ENCODE measurements around the gene EXOC3L1.

DNA sequence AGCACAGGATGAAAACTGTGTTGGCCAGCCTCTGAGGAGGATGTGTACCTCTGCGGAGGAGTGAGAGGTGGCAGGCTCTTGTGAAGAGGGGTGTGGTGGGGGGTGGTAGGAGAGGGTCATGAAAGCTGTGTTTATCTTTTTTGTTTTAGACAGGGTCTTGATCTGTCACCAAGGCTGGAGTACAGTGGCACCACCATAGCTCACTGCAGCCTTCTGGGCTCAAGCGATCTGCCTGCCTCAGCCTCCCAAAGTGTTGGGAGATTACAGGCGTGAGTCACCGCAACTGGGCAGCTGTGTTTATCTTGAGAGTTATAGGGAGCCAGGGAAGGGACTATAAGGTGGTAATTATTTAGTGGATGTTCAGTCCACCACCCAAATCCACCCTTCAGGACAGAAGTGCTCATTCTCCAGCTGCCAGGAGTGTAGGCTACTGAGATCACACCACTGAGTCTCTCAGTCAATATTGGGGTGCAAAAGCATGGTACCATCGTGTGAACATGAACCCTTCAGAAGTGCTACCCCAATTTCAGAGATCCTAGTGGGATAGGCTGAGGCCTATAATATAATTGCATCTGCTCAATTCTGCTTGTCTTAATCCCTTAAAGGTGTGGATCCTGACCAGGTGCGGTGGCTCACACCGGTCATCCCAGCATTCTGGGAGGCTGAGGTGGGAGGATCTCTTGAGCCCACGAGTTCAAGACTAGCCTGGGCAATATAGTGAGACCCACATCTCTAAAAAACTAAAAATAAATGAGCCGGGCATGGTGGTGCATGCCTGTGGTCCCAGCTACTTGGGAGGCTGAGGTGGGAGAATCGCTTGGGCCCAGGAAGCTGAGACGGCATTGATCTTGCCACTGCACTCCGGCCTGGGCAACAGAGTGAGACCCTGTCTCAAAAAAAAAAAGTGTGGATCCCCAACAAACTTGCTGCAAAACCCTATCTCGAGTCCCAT is 788 bp upstream of the EXOC3L1 start:
- TF ChIP-seq CTCF (conservative IDR thresholded peaks at IDR 0.05; ENCODE audit: low read depth, low read length) = no peak
- TF ChIP-seq USF2 (IDR thresholded peaks at IDR 0.05; ENCODE audit: low read depth, low read length) = no peak
- TF ChIP-seq RAD21 (IDR thresholded peaks at IDR 0.05; ENCODE audit: low read length) = no peak
- no peak for TF ChIP-seq CEBPB (IDR thresholded peaks at IDR 0.05; ENCODE audit: low read depth, low read length)
- TF ChIP-seq NFE2L2 (IDR thresholded peaks at IDR 0.05; ENCODE audit: low read depth, low read length) = no peak
- TF ChIP-seq POLR2A (IDR thresholded peaks at IDR 0.05; ENCODE audit: low read depth, low read length) = no peak
